ENCODE measurements around the gene CENPE.

Gene CENPE

DNA sequence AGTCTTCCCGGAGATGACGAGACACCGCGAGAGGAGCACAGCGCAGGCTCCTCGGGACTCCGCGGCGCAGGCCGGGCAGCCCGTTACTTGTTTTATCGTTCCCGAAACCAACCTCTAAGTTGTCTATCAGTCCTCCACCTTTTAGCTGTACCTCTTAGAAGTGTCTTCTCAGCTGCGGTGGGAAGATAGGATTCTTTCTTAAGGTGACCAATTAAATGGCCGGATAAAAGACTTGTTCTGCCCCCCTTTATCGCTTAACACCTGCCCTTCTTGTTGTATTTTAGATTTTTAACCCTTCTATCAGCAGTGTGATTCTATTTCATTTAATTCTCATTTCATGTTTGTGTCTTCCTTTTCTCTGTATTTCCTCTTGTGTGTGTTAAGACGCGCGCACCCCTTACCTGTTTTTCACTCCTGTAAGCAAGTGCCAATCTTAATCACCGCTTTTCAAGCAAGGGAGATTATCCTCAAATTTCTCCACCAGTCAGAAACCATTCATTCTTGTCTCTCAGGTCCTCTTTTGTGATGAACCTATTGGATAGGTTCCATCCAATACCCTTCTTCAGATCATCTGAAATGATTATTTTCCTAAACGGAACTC lies 121.3 kb downstream of the CENPE start, which contains the start of gene SLC9B2:
SLC9B2 (minus strand) TSS at position 15 of the 601 bp plus-strand sequence. CDS start 9,211 bp downstream, outside the sequence.
- DNase-seq (ENCODE audit: low spot score) = no peak

DNA sequence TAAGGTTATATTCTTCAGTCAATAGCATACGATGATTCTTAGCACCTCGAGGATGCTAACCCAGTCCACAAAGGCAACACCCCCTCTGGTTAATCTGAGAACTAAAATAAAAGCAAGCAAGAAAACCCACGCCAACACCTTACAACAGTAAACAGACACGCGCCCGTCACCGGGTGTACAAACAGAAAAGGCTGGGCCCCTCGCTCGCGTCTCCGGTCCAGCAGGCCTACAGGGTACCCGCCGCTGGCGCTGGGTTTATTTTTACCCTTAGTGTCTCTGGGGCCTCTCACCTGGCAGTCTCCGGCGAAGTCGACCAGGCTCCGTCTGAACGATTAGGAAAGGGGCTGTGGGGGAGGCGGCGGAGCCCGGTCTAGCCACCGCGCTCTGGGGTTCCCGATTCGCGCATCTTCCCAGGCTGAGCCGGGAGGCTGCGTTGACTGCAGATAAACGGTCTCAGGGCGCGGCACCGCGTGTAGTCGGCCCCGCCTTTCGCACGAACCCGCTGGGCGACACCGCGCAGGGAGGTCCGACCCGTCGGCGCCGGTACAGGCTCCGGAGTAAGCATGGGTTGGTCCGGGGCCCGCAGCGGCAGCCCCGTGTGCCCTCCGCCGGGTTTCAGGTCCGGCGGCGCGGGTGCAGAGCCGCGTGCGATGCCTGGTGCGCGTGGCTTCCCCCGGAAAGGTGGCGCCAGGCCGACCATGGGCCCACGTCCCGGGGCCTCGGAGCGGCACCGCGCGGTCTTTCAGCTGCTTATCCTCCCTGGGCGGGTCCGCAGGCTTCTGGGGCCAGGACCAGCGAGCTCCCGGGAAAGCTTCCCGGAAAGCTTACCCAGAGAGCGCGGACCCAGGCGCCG lies 122.0 kb downstream of the CENPE start:
- DNase-seq (ENCODE audit: low spot score) = peak; percentile 47

DNA sequence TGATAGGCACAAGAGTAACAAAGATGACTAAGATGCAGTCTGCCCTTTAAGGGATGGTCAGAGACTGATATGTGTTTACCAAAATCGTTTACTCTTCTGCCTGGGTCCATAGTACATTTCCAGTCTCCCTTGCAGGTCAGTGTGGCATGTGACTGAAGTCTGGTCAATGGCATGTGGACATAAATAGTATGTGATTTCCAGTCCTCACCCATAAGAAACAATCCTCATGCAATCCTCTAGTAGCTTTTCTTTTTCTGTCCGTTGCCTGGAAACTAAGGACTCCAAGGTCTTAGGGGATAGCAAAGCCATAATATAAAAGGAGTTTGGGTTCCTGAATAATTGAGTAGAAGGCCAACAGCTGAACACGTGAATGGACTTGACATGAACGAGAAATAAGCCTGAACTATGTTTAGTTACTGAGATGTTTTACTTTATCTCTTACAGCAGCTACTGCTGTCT lies 122.7 kb downstream of the CENPE start:
- no peak for DNase-seq (ENCODE audit: low spot score)

DNA sequence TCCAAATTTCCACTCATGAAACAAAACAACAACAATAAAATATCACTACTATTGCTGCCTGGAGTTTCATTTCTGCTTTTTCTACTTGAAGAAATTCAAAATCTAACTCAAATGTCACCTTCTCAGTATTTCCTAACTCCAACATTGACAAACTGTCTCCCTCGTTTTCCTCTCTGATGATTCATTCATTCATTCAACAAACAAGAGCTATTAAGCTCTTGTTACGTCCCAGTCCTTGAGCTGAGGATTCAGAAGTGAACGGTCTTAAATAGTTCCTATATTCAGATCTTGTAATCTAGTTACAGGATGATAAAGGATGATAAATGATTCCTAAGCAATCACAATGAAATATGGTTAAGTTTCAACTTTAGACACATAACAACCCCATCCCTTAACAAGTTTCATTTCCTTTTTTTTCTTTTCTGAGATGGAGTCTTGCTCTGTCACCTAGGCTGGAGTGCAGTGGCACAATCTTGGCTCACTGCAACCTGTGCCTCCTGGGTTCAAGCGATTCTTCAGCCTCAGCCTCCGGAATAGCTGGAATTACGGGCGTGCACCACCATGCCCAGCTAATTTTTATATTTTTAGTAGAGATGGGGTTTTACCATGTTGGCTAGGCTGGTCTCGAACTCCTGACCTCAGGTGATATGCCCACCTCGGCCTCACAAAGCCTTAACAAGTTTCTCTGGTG lies 123.3 kb downstream of the CENPE start:
- DNase-seq (ENCODE audit: low spot score) = no peak

DNA sequence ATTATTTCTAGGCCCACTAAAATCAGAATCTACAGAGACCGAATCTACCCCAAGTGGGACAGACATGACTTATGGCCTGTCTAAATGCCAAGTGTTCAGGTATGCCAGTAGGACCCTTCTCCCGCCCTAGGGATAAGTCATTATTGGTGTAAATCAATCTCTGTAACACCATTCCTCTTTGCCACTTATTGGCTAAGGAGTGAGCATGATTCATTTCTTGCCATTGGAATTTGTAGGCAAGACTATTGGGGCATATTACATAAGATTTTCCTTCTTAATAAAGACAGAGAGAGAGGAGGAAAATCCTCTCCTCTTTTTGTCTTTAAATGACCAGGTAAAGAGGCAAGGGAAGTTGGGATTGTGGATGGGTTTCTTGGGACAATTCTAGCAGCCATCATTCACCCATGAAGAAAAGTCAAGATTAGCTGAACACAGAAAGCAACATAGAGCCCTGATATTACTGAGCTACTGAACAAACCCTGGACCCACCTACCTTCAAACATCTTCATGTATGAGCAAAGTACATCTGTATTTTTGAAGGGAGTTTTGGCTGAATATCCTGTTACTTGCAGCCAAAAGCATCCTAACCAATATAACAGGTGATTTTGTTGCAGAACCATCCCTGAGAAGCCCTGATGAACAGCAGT lies 124.2 kb downstream of the CENPE start:
- DNase-seq (ENCODE audit: low spot score) = no peak

DNA sequence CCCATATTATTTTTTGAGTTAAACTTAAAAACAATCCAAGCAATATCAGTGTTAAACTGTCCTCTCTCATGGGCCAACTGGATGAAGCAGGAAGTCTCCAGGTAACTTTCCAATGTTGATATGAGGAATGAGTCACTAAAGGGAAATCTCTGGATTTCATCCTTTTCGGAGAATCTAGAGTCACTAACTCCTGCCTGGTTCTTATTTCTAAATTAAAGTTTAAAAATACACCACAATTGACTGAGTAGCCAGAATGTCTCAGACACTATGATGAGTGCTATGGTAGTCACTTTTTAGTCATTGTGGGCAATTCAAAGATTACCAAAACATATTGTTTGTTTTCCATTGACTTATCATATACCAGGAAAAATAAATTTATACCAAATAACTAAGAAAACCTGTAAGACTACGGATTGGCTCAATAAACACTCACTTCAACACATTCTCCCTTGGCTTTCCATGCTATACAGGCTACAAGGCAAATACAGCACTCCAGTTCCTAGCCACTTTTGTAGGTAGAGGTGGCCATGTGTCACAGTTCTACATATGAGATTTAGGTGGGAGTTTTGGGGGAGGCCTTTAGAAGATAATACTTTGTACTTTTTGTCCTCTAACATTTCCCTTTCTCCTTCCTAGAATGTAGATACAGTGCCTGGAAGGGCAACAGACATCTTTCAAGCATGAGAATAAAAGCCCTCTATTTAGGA lies 130.1 kb downstream of the CENPE start:
- no peak for DNase-seq (ENCODE audit: low spot score)

DNA sequence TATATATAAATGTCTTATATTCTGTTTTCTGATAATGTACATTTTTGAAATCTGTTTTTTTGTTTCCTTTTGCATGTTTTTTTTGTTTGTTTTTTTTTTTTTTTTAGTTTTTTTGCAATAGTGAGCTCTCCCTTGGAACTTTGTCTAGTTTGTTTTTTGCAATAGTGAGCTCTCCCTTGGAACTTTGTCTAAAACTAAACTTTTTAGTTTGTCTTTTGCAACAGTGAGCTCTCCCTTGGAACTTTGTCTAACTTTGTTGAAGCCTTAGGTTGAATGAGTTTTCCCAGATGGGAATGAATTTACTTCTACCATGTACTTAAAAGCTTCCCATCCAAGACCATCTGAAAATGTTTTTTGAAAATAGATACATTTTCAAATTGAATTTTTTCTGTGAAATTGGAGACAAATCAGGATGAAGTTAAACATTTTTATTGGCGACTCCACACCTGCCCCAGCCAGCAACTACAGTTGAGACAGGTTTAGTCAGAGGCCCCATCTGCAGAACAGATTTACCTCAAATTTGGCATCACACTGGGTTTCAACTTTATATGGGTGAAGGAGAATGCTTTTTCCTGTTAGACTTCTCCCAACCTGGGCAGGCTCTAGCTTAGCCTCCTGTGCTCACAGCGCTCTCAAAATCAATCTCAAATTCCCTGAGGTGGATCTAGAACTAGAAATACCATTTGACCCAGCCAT lies 137.5 kb downstream of the CENPE start:
- no peak for DNase-seq (ENCODE audit: low spot score)

Measured in CD4-positive, alpha-beta T cell treated with Interleukin-6 at 100 ng/mL for 8 hours (primary cell).